ENCODE data around the gene PPFIA4. TPM values are rescaled to one million over a fixed set of nuclear protein-coding genes. Genes with fewer than 3 reads are reported as not detected.

PPFIA4 gene
- total RNA-seq, 1 experiment from 2014 or later, result 3.0 TPM

DNA sequence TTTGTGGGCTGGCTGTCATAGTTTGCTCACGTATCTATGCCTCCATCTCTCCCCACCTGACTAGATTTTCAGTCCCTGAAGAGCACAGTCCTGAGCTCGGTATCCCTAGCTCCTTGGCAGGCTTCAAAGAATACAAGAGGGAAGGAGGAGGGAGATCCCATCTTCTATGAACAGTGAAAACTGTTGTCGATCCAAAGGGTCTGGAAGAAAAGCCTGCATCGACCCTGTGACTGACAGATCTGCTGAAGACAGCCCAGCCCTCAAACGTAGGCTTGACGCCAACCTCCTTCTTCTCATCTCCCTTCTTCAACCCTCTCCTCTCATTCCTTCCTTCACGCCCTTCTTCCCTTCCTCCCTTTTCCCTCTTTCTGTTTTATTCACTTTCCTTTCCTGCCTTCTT is 87.9 kb downstream of the PPFIA4 start:
- intact Hi-C loops (cut with micrococcal nuclease; ENCODE audit: unreplicated experiment), result no loop called here
- H3K27me3 ChIP-seq (replicated peaks; ENCODE audit: insufficient read depth, low read depth, low read length, poor library complexity), result peaks cover 72% of the 10 kb centered on the region
- DNase-seq (ENCODE audit: low spot score), result no peak
- CTCF ChIA-PET, result no interaction called here
- POLR2A ChIA-PET (ENCODE audit: low non-redundant PET), result no interaction called here
- no peaks in the 10 kb centered on the region for H3K36me3 ChIP-seq (ENCODE audit: insufficient read depth, low read length, poor library complexity, severe bottlenecking)
- no peak overlapping the region for H3K27ac ChIP-seq (ENCODE audit: low read depth, low read length, poor library complexity, severe bottlenecking)
- H3K4me3 ChIP-seq (ENCODE audit: low read depth, low read length, poor library complexity, severe bottlenecking), result no peak overlapping the region
- no TSS peak for BruUV-seq (replicated peaks)
- H3K4me1 ChIP-seq (ENCODE audit: insufficient read depth, low read length, poor library complexity, severe bottlenecking), result peaks cover 2% of the 10 kb centered on the region
- TF ChIP-seq CTCF (conservative IDR thresholded peaks at IDR 0.05; ENCODE audit: low read depth, low read length), result no peak
- no peak for TF ChIP-seq EZH2 (IDR thresholded peaks at IDR 0.05; ENCODE audit: borderline replicate concordance, low read depth, low read length, poor library complexity, severe bottlenecking)
- no peaks in the 10 kb centered on the region for H3K9me3 ChIP-seq (ENCODE audit: low read depth, low read length, poor library complexity, severe bottlenecking)

GRCh38 chr1:203116091-203116820 is 90.0 kb downstream of the PPFIA4 start:
- DNase-seq (ENCODE audit: low spot score), result no peak
- peaks cover 2% of the 10 kb centered on the region for H3K4me1 ChIP-seq (ENCODE audit: insufficient read depth, low read length, poor library complexity, severe bottlenecking)
- no peak overlapping the region for H3K27ac ChIP-seq (ENCODE audit: low read depth, low read length, poor library complexity, severe bottlenecking)
- no peak overlapping the region for H3K4me3 ChIP-seq (ENCODE audit: low read depth, low read length, poor library complexity, severe bottlenecking)
- H3K9me3 ChIP-seq (ENCODE audit: low read depth, low read length, poor library complexity, severe bottlenecking), result no peaks in the 10 kb centered on the region
- H3K27me3 ChIP-seq (replicated peaks; ENCODE audit: insufficient read depth, low read depth, low read length, poor library complexity), result peaks cover 60% of the 10 kb centered on the region
- BruUV-seq (replicated peaks), result no TSS peak
- ChIA-PET CTCF (no interaction called here), POLR2A (ENCODE audit: low non-redundant PET) (no interaction called here)
- TF ChIP-seq EZH2 (IDR thresholded peaks at IDR 0.05; ENCODE audit: borderline replicate concordance, low read depth, low read length, poor library complexity, severe bottlenecking), result no peak
- TF ChIP-seq CTCF (conservative IDR thresholded peaks at IDR 0.05; ENCODE audit: low read depth, low read length), result no peak
- no peaks in the 10 kb centered on the region for H3K36me3 ChIP-seq (ENCODE audit: insufficient read depth, low read length, poor library complexity, severe bottlenecking)
- intact Hi-C loops (cut with micrococcal nuclease; ENCODE audit: unreplicated experiment), result loop anchor here (5.0 kb wide), 1 partner anchor 56 kb away; no protein-coding TSS in a partner anchor

GRCh38 chr1:203117611-203118575 is 91.6 kb downstream of the PPFIA4 start:
- BruUV-seq (replicated peaks), result no TSS peak
- no peaks in the 10 kb centered on the region for H3K36me3 ChIP-seq (ENCODE audit: insufficient read depth, low read length, poor library complexity, severe bottlenecking)
- H3K4me1 ChIP-seq (ENCODE audit: insufficient read depth, low read length, poor library complexity, severe bottlenecking), result peaks cover 2% of the 10 kb centered on the region
- peak; percentile 74 for DNase-seq (ENCODE audit: low spot score)
- TF ChIP-seq EZH2 (IDR thresholded peaks at IDR 0.05; ENCODE audit: borderline replicate concordance, low read depth, low read length, poor library complexity, severe bottlenecking) (no peak), CTCF (conservative IDR thresholded peaks at IDR 0.05; ENCODE audit: low read depth, low read length) (peak; percentile 66)
- H3K27me3 ChIP-seq (replicated peaks; ENCODE audit: insufficient read depth, low read depth, low read length, poor library complexity), result peaks cover 45% of the 10 kb centered on the region
- ChIA-PET CTCF (interaction anchor here (0.7 to 1.6 kb wide), 4 partner anchors 8 to 98 kb away, joined by 3 to 21 read pairs (median 8); no protein-coding TSS in a partner anchor), POLR2A (ENCODE audit: low non-redundant PET) (no interaction called here)
- H3K27ac ChIP-seq (ENCODE audit: low read depth, low read length, poor library complexity, severe bottlenecking), result no peak overlapping the region
- H3K4me3 ChIP-seq (ENCODE audit: low read depth, low read length, poor library complexity, severe bottlenecking), result no peak overlapping the region
- no peaks in the 10 kb centered on the region for H3K9me3 ChIP-seq (ENCODE audit: low read depth, low read length, poor library complexity, severe bottlenecking)
- intact Hi-C loops (cut with micrococcal nuclease; ENCODE audit: unreplicated experiment), result loop anchor here (1.0 to 5.0 kb wide), 2 partner anchors 54 to 98 kb away; no protein-coding TSS in a partner anchor

All from A673 (cell line).